Astrocyte (in vitro differentiated cells and primary cell): Measurements from ENCODE around the gene PATJ. TPM values are rescaled to one million over a fixed set of nuclear protein-coding genes. Genes with fewer than 3 reads are reported as not detected.
"Not testable (repeated sequence)": the region's sequence is repeated elsewhere in the genome, so short reads cannot be mapped to it uniquely, and the experiment has no call there.

Source experiments
- DNase-seq: peaks from one replicate; pipeline ENCODE4 v3.0.0-alpha.2; 2010; ENCODE audit warnings: low read depth
- FAIRE-seq: peaks from 2 replicates; lab custom pipeline; 2011; peaks lifted over from hg19 to GRCh38; lab: Jason Lieb, UNC
- H2AFZ ChIP-seq: 2 replicates; pipeline ENCODE4 v1.6.0; 2012; ENCODE audit warnings: low read depth, low read length, inconsistent platforms
- H3K27ac ChIP-seq: 2 replicates; pipeline ENCODE4 v1.5.1; 2011; ENCODE audit warnings: low read depth, low read length, inconsistent platforms
- H3K27me3 ChIP-seq: 2 replicates; pipeline ENCODE4 v1.6.0; 2011; ENCODE audit warnings: low read length, inconsistent platforms; ENCODE audit not compliant: insufficient read depth
- H3K36me3 ChIP-seq: 2 replicates; pipeline ENCODE4 v1.5.1; 2011; ENCODE audit warnings: low read length, inconsistent platforms; ENCODE audit not compliant: insufficient read depth
- H3K4me1 ChIP-seq: 2 replicates; pipeline ENCODE4 v1.5.1; 2011; ENCODE audit warnings: low read length, inconsistent platforms; ENCODE audit not compliant: insufficient read depth
- H3K4me2 ChIP-seq: 2 replicates; pipeline ENCODE4 v1.6.0; 2012; ENCODE audit warnings: low read length, inconsistent platforms
- H3K4me3 ChIP-seq: 2 replicates; pipeline ENCODE4 v1.5.1; 2011; ENCODE audit warnings: low read depth, mild to moderate bottlenecking, low read length, inconsistent platforms; ENCODE audit not compliant: insufficient read depth
- H3K79me2 ChIP-seq: 2 replicates; pipeline ENCODE4 v1.6.0; 2012; ENCODE audit warnings: mild to moderate bottlenecking, low read length, inconsistent platforms; ENCODE audit not compliant: insufficient read depth
- H3K9ac ChIP-seq: 2 replicates; pipeline ENCODE4 v1.6.0; 2012; ENCODE audit warnings: mild to moderate bottlenecking, low read length, inconsistent platforms
- H3K9me3 ChIP-seq: 2 replicates; pipeline ENCODE4 v1.5.1; 2012; ENCODE audit warnings: low read depth, mild to moderate bottlenecking, low read length, inconsistent platforms; ENCODE audit not compliant: insufficient read depth
- H4K20me1 ChIP-seq: 2 replicates; pipeline ENCODE4 v1.6.0; 2012; ENCODE audit warnings: low read length, inconsistent platforms; ENCODE audit not compliant: insufficient read depth
- H3K27ac Mint-ChIP-seq: one replicate; pipeline ENCODE4 v1.8.0; 2021; ENCODE audit warnings: mild to moderate bottlenecking, mixed read lengths; ENCODE audit not compliant: unreplicated experiment
- H3K27me3 Mint-ChIP-seq: one replicate; pipeline ENCODE4 v1.8.0; 2021; ENCODE audit warnings: low read depth, mixed read lengths; ENCODE audit not compliant: unreplicated experiment
- H3K36me3 Mint-ChIP-seq: one replicate; pipeline ENCODE4 v1.8.0; 2021; ENCODE audit warnings: low read depth, mixed read lengths; ENCODE audit not compliant: unreplicated experiment
- H3K4me1 Mint-ChIP-seq: one replicate; pipeline ENCODE4 v1.8.0; 2021; ENCODE audit warnings: low read depth, mixed read lengths; ENCODE audit not compliant: unreplicated experiment
- H3K4me3 Mint-ChIP-seq: one replicate; pipeline ENCODE4 v1.8.0; 2021; ENCODE audit warnings: mild to moderate bottlenecking, moderate library complexity, mixed read lengths; ENCODE audit not compliant: unreplicated experiment
- H3K9me3 Mint-ChIP-seq: one replicate; pipeline ENCODE4 v1.8.0; 2021; ENCODE audit warnings: mild to moderate bottlenecking, mixed read lengths; ENCODE audit not compliant: unreplicated experiment
- CTCF ChIP-seq: IDR thresholded peaks from 2 replicates; pipeline ENCODE4 v1.5.1; 2011; ENCODE audit warnings: low read depth, mild to moderate bottlenecking, inconsistent platforms, low read length, moderate library complexity; ENCODE audit not compliant: insufficient read depth
- EZH2 ChIP-seq: IDR thresholded peaks from 2 replicates; pipeline ENCODE4 v1.6.1; 2012; ENCODE audit warnings: mild to moderate bottlenecking, low read length, inconsistent platforms; ENCODE audit not compliant: insufficient read depth
- total RNA-seq: library from RNA; stranded (reverse); gene quantifications from 2 replicates; pipeline ENCODE4 v1.2.1, GENCODE V29; 2021

Gene PATJ
- total RNA-seq, 1 donor from 2014 or later = 11.0 TPM

- no peaks in the 10 kb centered on the region for H3K79me2 ChIP-seq
- no peaks in the 10 kb centered on the region for H3K4me1 ChIP-seq
- no peaks in the 10 kb centered on the region for H3K36me3 ChIP-seq
- H3K4me1 Mint-ChIP-seq = no peaks in the 10 kb centered on the region
- H3K9me3 Mint-ChIP-seq = peaks cover 3% of the 10 kb centered on the region
- no peaks in the 10 kb centered on the region for H3K27me3 ChIP-seq
- DNase-seq = no peak
- H3K4me2 ChIP-seq = no peak overlapping the region
- H2AFZ ChIP-seq = no peak overlapping the region
- TF ChIP-seq CTCF = no peak
- no peak for TF ChIP-seq EZH2
- no peak overlapping the region for H3K27ac Mint-ChIP-seq
- no peak for FAIRE-seq
- H3K27me3 Mint-ChIP-seq = no peaks in the 10 kb centered on the region
- H3K36me3 Mint-ChIP-seq = no peaks in the 10 kb centered on the region
- H3K4me3 ChIP-seq = no peak overlapping the region
- H3K9me3 ChIP-seq = peaks cover 5% of the 10 kb centered on the region
- no peak overlapping the region for H3K27ac ChIP-seq
- no peak overlapping the region for H3K4me3 Mint-ChIP-seq
- H3K9ac ChIP-seq = no peak overlapping the region
- no peaks in the 10 kb centered on the region for H4K20me1 ChIP-seq
Observed at GRCh38 chr1:61873994-61874393, 131.7 kb downstream of the PATJ start.

- no peak overlapping the region for H3K27ac Mint-ChIP-seq
Observed at GRCh38 chr1:61875198-61875597, 132.9 kb downstream of the PATJ start.

GRCh38 chr1:61879887-61880474 is 137.7 kb downstream of the PATJ start:
- H3K27ac Mint-ChIP-seq, H3K36me3 Mint-ChIP-seq, H3K9ac ChIP-seq, H3K4me1 ChIP-seq, H3K9me3 ChIP-seq, H3K4me1 Mint-ChIP-seq, H4K20me1 ChIP-seq, DNase-seq, H3K4me3 ChIP-seq, H3K9me3 Mint-ChIP-seq, H3K79me2 ChIP-seq, H3K4me2 ChIP-seq, H3K27ac ChIP-seq, H3K27me3 Mint-ChIP-seq, H2AFZ ChIP-seq, H3K4me3 Mint-ChIP-seq, H3K27me3 ChIP-seq, FAIRE-seq, H3K36me3 ChIP-seq: not testable (repeated sequence)

More at GRCh38 chr1:61875198-61875597, 132.9 kb downstream of the PATJ start:
- Histone ChIP-seq H3K27ac (no peak overlapping the region), H3K4me1 (no peaks in the 10 kb centered on the region), H3K27me3 (no peaks in the 10 kb centered on the region), H4K20me1 (no peaks in the 10 kb centered on the region), H3K9ac (no peak overlapping the region), H3K4me2 (no peak overlapping the region), H2AFZ (no peak overlapping the region), H3K9me3 (peaks cover 5% of the 10 kb centered on the region), H3K79me2 (no peaks in the 10 kb centered on the region), H3K4me3 (no peak overlapping the region), H3K36me3 (no peaks in the 10 kb centered on the region)
- Mint-ChIP-seq H3K4me1 (no peaks in the 10 kb centered on the region), H3K27me3 (no peaks in the 10 kb centered on the region), H3K9me3 (peaks cover 3% of the 10 kb centered on the region), H3K36me3 (no peaks in the 10 kb centered on the region), H3K4me3 (no peak overlapping the region)
- FAIRE-seq (no peak), DNase-seq (no peak)
- TF ChIP-seq CTCF (no peak), EZH2 (no peak)
